ENCODE measurements around the gene DDX10. TPM values are rescaled to one million over a fixed set of nuclear protein-coding genes. Genes with fewer than 3 reads are reported as not detected.
"Not testable (repeated sequence)": the region's sequence is repeated elsewhere in the genome, so short reads cannot be mapped to it uniquely, and the experiment has no call there.

The DDX10 gene
- total RNA-seq, 2 experiments from 2014 or later, result 32.5 to 42.6 TPM

DNA sequence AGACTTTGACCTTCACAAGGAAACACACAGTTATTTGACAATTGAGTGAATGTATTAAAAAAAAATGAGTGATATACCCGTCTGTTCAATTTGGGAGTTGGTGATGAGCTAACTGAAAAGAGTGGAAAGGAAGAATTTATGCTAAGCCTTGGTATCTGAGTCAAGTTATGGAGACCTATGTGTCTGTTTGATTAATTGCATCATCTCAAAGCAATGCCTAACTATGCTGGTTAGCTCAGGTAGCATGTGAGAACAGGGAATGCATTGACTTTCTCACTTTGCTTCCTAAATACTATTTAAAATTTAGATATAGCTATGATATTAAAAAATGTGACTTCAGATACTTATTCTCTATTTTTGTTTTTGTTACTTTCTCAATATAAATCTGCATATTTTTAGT, 110.5 kb downstream of the DDX10 start:
- CTCF ChIA-PET, result no interaction called here
- H3K27ac Mint-ChIP-seq, result no peak overlapping the region
- H3K4me1 Mint-ChIP-seq, result no peaks in the 10 kb centered on the region
- peaks cover 22% of the 10 kb centered on the region for H3K36me3 Mint-ChIP-seq
- no peaks in the 10 kb centered on the region for H3K27me3 Mint-ChIP-seq
- H3K9me3 Mint-ChIP-seq (ENCODE audit: low read depth), result peaks cover 6% of the 10 kb centered on the region
- ATAC-seq, result no peak
- H3K4me3 Mint-ChIP-seq, result no peak overlapping the region
- no peak for DNase-seq

DNA sequence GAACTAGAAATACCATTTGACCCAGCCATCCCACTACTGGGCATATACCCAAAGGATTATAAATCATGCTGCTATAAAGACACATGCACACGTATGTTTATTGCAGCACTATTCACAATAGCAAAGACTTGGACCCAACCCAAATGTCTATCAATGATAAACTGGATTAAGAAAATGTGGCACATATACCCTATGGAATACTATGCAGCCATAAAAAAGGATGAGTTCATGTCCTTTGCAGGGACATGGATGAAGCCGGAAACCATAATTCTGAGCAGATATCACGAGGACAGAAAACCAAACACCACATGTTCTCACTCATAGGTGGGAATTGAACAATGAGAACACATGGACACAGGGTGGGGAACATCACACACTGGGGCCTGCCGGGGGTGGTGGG, 114.3 kb downstream of the DDX10 start:
- H3K4me3 Mint-ChIP-seq; H3K9me3 Mint-ChIP-seq (ENCODE audit: low read depth); H3K4me1 Mint-ChIP-seq; DNase-seq; ATAC-seq; H3K27me3 Mint-ChIP-seq; H3K27ac Mint-ChIP-seq; CTCF ChIA-PET: not testable (repeated sequence)
- H3K36me3 Mint-ChIP-seq, result peaks cover 21% of the 10 kb centered on the region

DNA sequence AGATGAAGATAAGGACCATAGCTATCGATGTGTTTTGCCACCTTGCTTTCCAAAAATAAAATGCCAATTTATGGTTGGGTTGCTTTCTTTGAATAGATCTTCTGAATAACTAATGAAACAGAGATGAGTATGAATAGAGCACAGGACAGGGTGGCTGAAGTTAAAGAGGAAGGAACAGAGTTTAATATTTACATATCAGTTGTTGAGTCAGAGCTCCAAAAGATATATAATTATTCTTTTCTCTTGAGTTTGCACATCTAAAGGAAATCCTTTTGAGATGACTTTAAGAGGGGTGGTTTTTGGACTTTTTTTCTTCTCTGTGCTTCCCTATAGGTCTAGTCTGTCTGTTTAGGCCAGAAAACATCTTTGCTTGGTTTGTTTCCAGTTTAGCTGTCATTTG, 115.2 kb downstream of the DDX10 start:
- H3K4me3 Mint-ChIP-seq, result no peak overlapping the region

DNA sequence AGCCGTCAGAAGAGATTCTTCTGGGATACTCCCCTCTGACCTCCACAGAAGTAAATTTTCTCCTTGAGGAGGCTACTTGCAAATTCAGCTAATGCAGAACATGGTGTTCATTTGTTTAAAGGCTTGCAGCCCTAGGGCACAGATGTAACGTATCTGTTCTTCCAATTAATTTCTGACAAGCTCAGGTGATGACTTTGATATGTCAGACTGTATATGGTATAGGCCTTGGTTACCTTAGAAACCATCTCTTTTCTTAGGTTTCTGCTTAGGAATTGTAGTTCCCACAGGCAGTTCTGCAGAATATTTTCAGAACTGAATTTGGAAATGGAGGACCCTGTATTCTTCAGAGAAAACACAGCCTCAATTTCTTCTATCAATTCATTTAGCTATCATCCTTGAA, 117.1 kb downstream of the DDX10 start:
- DNase-seq, result no peak
- Mint-ChIP-seq H3K9me3 (ENCODE audit: low read depth) (peaks cover 7% of the 10 kb centered on the region), H3K27ac (no peak overlapping the region), H3K27me3 (no peaks in the 10 kb centered on the region), H3K36me3 (peaks cover 14% of the 10 kb centered on the region), H3K4me3 (no peak overlapping the region), H3K4me1 (peaks cover 12% of the 10 kb centered on the region)
- CTCF ChIA-PET, result interaction anchor here (1.0 kb wide), 1 partner anchor 8 kb away, joined by 3 read pairs; no protein-coding TSS in a partner anchor
- no peak for ATAC-seq

More for the DNA sequence above, 115.2 kb downstream of the DDX10 start:
- Mint-ChIP-seq H3K27me3 (no peaks in the 10 kb centered on the region), H3K9me3 (ENCODE audit: low read depth) (peaks cover 5% of the 10 kb centered on the region), H3K27ac (no peak overlapping the region), H3K36me3 (peaks cover 23% of the 10 kb centered on the region), H3K4me1 (peaks cover 5% of the 10 kb centered on the region)
- CTCF ChIA-PET, result no interaction called here
- DNase-seq (no peak), ATAC-seq (no peak)

DNA sequence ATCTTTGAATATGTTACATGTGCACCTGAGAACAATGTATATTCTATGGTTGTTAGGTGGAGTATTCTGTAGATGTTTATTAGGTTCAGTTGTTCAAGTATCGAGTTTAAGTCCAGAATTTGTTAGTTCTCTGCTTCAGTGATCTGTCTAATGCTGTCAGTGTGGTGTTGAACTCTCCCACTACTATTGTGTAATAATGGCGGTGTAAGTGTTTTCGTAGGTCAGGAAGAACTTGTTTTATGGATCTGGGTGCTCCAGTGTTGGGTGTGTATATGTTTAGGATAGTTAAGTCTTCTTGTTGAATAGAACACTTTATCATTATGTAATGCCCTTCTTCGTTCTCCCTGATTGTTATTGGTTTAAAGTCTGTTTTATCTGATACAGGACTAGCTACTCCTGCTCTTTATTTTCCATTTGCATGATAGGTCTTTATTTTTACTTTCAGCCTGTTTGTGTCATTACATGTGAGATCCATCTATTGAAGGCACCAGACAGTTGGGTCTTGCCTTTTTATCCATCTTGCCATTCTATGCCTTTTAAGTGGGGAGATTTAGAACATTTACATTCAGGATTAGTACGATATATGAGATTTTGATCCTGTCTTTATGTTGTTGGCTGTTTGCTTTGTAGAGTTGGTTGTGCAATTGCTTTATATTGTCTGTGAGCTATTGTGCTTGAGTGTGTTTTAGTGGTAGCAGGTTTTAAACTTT, 121.6 kb downstream of the DDX10 start:
- peaks cover 20% of the 10 kb centered on the region for H3K4me1 Mint-ChIP-seq
- H3K27me3 Mint-ChIP-seq, result no peaks in the 10 kb centered on the region
- DNase-seq (no peak), ATAC-seq (no peak)
- no peak overlapping the region for H3K27ac Mint-ChIP-seq
- CTCF ChIA-PET, result no interaction called here
- H3K36me3 Mint-ChIP-seq, result peaks cover 7% of the 10 kb centered on the region
- no peak overlapping the region for H3K4me3 Mint-ChIP-seq
- H3K9me3 Mint-ChIP-seq (ENCODE audit: low read depth), result peaks cover 4% of the 10 kb centered on the region

DNA sequence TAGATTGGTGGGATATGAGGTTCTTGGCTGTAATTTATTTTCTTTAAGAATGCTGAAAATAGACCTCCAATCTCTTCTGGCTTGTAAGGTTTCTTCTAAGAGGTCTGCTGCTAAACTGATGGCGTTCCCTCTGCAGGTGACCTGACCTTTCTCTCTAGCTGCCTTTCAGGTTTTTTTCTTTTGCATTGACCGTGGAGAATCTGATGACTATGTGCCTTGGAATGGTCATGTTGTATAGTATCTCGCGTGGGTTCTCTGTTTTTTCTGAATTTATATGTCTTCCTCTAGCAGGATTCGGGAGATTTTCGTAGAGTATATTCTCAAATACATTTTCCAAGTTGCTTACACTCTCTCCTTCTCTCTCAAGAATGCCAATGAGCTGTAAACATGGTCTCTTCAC, 122.2 kb downstream of the DDX10 start:
- ATAC-seq (no peak), DNase-seq (no peak)
- Mint-ChIP-seq H3K27me3 (no peaks in the 10 kb centered on the region), H3K9me3 (ENCODE audit: low read depth) (peaks cover 4% of the 10 kb centered on the region), H3K27ac (no peak overlapping the region), H3K4me3 (no peak overlapping the region), H3K4me1 (peaks cover 18% of the 10 kb centered on the region), H3K36me3 (peaks cover 7% of the 10 kb centered on the region)
- CTCF ChIA-PET, result no interaction called here

DNA sequence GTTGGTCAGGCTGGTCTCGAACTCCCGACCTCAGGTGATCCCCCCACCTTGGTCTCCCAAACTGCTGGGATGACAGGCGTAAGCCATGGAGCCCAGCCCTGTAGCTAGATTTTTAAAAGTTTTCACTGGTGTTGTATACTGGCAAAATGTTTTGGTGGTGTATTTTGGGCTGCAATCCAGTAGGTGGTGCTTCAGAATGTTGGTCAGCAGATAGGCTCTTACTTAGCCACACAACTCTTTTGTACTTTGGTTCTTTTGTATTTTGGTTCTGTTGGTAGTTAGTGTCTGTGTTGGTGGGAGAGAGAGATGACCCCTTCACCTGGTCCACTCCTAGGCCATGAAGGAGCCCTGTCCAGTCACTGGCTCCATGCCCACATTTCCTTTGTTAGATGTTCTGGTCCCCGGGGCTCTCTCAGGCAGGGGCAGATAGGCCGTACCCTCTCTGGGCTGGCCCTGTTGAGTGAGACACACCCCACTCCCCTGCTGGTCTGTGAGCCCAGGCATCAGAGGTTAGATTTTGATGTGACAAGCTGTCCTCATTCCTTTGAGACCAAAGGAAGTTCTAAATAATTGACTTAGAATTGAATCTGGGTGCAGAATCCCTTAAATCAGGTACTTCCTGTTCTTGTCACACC, 123.8 kb downstream of the DDX10 start:
- DNase-seq (no peak), ATAC-seq (no peak)
- H3K9me3 Mint-ChIP-seq (ENCODE audit: low read depth), result peaks cover 4% of the 10 kb centered on the region
- H3K27me3 Mint-ChIP-seq, result no peaks in the 10 kb centered on the region
- H3K4me3 Mint-ChIP-seq, result no peak overlapping the region
- no peak overlapping the region for H3K27ac Mint-ChIP-seq
- H3K36me3 Mint-ChIP-seq, result peaks cover 7% of the 10 kb centered on the region
- CTCF ChIA-PET, result no interaction called here
- peaks cover 18% of the 10 kb centered on the region for H3K4me1 Mint-ChIP-seq

DNA sequence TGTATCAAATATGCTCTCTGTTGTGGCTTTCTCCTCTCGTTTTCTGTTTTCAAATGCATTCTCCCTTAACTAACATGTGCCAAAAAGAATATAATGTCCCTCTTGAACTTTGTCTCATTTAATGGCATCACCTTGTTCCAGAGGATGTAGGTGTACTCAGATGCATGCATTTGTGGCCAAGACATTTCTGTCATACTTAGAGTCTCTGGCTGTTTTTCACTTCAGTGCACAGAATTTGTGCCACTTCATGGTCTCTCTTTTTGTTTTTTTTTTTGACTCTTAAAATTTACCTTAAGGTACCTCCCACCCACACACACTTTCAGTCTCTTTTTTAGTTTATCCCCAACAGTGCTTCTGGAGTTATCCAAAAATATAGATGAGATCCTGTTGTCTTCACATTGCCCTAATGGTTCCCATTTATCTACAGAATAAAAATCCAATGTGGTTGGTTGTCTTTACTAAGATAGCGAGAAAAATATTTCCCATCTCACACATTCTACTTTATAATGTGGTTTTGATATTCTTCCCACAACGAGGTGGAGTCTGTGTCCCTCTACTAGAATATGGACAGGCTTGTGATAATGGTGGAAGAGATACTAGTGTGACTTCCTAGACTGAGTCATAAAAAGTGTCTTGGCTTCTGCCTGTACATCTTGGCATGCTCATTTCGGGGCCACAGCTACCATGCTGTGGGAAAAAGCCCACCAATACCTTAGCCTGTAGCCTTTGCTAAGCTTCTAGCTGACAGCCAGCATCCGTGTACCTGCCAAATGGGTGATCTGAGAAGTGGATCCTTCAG, 125.8 kb downstream of the DDX10 start:
- Mint-ChIP-seq H3K27ac (no peak overlapping the region), H3K27me3 (no peaks in the 10 kb centered on the region), H3K4me3 (no peak overlapping the region), H3K36me3 (peaks cover 2% of the 10 kb centered on the region), H3K4me1 (peaks cover 9% of the 10 kb centered on the region), H3K9me3 (ENCODE audit: low read depth) (no peaks in the 10 kb centered on the region)
- ATAC-seq (no peak), DNase-seq (no peak)
- CTCF ChIA-PET, result no interaction called here

DNA sequence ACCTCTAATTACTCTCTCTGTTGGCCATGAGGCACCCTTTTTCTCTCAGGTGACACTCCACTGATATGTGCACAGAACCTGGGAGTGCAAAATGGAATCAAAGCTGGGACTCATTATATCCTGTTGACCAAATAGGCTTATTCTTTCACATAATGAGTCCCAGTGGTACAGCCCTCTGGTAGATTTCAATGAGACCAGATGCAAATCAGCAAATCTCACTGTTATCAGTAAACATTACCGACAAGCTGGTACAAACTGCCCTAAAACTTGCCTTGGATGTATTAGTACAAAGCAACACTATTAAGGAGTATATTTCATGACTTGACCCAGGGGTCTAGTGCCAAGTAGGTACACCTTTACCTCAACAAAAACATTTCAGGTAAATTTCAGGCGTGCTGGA, 128.3 kb downstream of the DDX10 start:
- Mint-ChIP-seq H3K4me1 (peaks cover 8% of the 10 kb centered on the region), H3K36me3 (peaks cover 7% of the 10 kb centered on the region), H3K27me3 (no peaks in the 10 kb centered on the region), H3K27ac (no peak overlapping the region), H3K9me3 (ENCODE audit: low read depth) (no peaks in the 10 kb centered on the region), H3K4me3 (no peak overlapping the region)
- DNase-seq (no peak), ATAC-seq (no peak)
- CTCF ChIA-PET, result no interaction called here

DNA sequence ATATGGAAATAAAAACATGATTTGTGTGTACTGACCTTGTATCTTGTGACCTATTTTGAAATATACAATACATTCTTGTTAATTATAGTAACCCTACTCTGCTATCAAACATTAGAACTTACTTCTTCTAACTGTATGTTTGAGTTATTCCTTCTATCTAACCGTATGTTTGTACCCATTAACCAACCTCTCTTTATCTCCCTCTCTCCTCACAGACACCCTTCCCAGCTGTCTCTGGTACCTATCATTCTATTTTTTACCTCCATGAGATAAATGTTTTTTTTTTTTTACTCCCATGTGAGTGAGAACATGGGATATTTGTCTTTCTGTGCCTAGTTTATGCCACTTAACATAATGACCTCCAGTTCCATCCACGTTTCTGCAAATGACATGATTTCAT, 128.7 kb downstream of the DDX10 start:
- Mint-ChIP-seq H3K4me1 (peaks cover 8% of the 10 kb centered on the region), H3K27me3 (no peaks in the 10 kb centered on the region), H3K36me3 (peaks cover 9% of the 10 kb centered on the region), H3K27ac (no peak overlapping the region), H3K4me3 (no peak overlapping the region), H3K9me3 (ENCODE audit: low read depth) (no peaks in the 10 kb centered on the region)
- CTCF ChIA-PET, result no interaction called here
- DNase-seq (no peak), ATAC-seq (no peak)

DNA sequence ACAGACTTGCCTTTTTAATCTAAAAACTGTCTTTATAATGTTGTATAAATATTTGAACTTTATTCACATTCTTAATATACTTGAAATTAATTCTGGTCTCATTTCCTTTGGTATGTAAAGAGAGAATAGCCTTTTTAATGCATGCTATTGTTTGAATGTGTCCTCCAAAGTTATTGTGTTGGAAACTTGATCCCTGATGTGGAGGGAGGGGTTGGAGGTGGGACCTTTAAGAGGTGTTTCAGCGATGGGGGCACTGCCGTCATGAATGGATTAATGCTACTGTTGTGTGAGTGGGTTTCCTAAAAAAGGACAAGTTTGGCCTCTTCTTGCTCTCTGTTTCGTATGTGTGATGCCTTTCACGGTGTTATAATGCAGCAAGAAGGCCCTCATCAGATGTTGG, 131.7 kb downstream of the DDX10 start:
- no peaks in the 10 kb centered on the region for H3K9me3 Mint-ChIP-seq (ENCODE audit: low read depth)

DNA sequence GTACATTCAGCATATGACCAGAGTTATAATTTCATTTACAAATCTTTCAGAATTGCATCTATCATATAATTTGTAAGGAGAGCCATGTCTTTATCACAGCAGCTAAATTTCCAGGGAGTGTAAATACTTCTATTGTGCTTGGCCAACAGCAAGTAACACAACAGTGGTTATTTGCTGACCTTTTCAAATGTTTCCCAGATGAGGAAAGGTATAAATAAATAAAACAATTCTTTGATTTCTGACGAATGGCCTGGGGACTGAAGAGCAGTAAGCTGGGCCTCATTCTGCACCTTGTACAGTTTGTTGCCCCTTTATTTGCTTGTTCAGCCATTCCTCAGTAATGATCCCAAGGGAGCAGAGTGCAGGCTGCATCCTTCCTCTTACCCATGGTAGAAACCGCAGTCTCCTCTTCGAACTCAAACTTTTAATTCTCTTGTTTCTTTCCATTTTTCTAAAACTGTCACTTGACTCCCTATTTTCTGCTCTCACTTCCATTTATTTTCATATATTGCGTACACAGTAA, 132.8 kb downstream of the DDX10 start:
- Mint-ChIP-seq H3K9me3 (ENCODE audit: low read depth) (no peaks in the 10 kb centered on the region), H3K4me3 (no peak overlapping the region), H3K27ac (no peak overlapping the region), H3K27me3 (no peaks in the 10 kb centered on the region), H3K4me1 (no peaks in the 10 kb centered on the region), H3K36me3 (peaks cover 9% of the 10 kb centered on the region)
- ATAC-seq (no peak), DNase-seq (no peak)
- CTCF ChIA-PET, result no interaction called here

More for the DNA sequence above, 131.7 kb downstream of the DDX10 start:
- Mint-ChIP-seq H3K27me3 (no peaks in the 10 kb centered on the region), H3K4me1 (no peaks in the 10 kb centered on the region), H3K4me3 (no peak overlapping the region), H3K27ac (no peak overlapping the region), H3K36me3 (peaks cover 8% of the 10 kb centered on the region)
- DNase-seq (no peak), ATAC-seq (no peak)
- CTCF ChIA-PET, result no interaction called here

DNA sequence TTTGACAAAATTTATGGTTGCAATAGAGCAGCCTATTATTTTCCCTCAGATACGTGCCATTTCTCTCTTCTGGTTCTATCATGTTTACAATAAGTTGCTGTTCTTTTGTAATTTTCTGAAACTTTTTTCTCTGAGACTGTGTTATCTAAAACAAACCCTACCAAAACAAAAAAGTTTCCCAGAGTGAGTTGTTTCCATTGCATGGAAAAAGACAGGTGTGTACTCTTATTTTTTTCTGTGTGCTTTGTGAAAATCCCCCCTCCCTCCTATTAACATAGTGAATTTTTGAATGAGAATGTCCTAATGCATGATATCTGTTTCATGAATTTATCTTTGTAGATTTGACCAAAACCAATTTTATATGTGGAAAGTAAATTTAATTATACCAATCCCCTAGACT, 137.6 kb downstream of the DDX10 start:
- ATAC-seq, result no peak
- Mint-ChIP-seq H3K4me3 (no peak overlapping the region), H3K27ac (no peak overlapping the region), H3K4me1 (no peaks in the 10 kb centered on the region), H3K27me3 (no peaks in the 10 kb centered on the region), H3K36me3 (peaks cover 13% of the 10 kb centered on the region), H3K9me3 (ENCODE audit: low read depth) (no peaks in the 10 kb centered on the region)
- CTCF ChIA-PET, result no interaction called here
- no peak for DNase-seq

DNA sequence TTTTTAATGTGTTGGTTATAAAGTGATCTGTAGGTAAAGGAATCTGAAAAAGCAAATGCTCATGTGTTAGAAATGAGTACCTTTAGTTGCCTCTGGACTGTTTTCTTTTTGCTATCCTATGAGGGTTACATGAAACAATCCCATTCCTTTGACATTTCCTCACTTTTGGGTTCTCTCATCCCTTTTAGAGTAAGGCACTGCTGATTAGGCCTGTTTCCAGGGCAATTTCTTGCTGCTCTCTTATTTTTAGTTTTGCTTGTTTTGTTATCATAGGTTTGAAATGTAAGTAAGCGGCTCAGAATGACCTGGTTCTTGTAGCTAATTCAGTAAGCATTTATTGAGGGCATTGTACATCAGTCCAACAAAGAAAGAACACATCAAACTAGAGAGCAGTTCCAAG, 138.9 kb downstream of the DDX10 start:
- H3K4me3 Mint-ChIP-seq, result no peak overlapping the region
- peaks cover 9% of the 10 kb centered on the region for H3K36me3 Mint-ChIP-seq
- DNase-seq (no peak), ATAC-seq (no peak)
- H3K4me1 Mint-ChIP-seq, result no peaks in the 10 kb centered on the region
- H3K9me3 Mint-ChIP-seq (ENCODE audit: low read depth), result no peaks in the 10 kb centered on the region
- CTCF ChIA-PET, result no interaction called here
- H3K27ac Mint-ChIP-seq, result no peak overlapping the region
- no peaks in the 10 kb centered on the region for H3K27me3 Mint-ChIP-seq
